ENCODE data around the gene DSCAM.

Gene DSCAM

GRCh38 chr21:40672602-40673001 lies 174.4 kb downstream of the DSCAM start:
- Histone ChIP-seq H3K9me3 (ENCODE audit: control insufficient read depth in 2 of 2, low read length in 2 of 2) (no peaks in the 10 kb centered on the region), H3K9ac (ENCODE audit: low read length in 2 of 2) (no peak overlapping the region)

GRCh38 chr21:40671716-40672115 lies 175.2 kb downstream of the DSCAM start:
- Histone ChIP-seq H3K27me3 (ENCODE audit: control insufficient read depth in 1 of 2, insufficient read depth in 2 of 2, low read length in 2 of 2) (no peaks in the 10 kb centered on the region), H3K9me3 (ENCODE audit: control insufficient read depth in 2 of 2, low read length in 2 of 2) (no peaks in the 10 kb centered on the region), H3K4me1 (ENCODE audit: control insufficient read depth, insufficient read depth, low read length) (no peaks in the 10 kb centered on the region), H3K9ac (ENCODE audit: low read length in 2 of 2) (no peak overlapping the region), H3K27ac (ENCODE audit: low read length) (no peak overlapping the region), H3K4me3 (ENCODE audit: low read length in 2 of 2) (no peak overlapping the region), H3K36me3 (ENCODE audit: control insufficient read depth in 2 of 2, insufficient read depth in 2 of 2, low read length in 2 of 2) (no peaks in the 10 kb centered on the region)

More at GRCh38 chr21:40672602-40673001, 174.4 kb downstream of the DSCAM start:
- no peak overlapping the region for H3K27ac ChIP-seq (ENCODE audit: low read length)
- H3K36me3 ChIP-seq (ENCODE audit: control insufficient read depth in 2 of 2, insufficient read depth in 2 of 2, low read length in 2 of 2): no peaks in the 10 kb centered on the region
- no peaks in the 10 kb centered on the region for H3K27me3 ChIP-seq (ENCODE audit: control insufficient read depth in 1 of 2, insufficient read depth in 2 of 2, low read length in 2 of 2)
- H3K4me1 ChIP-seq (ENCODE audit: control insufficient read depth, insufficient read depth, low read length): no peaks in the 10 kb centered on the region
- no peak overlapping the region for H3K4me3 ChIP-seq (ENCODE audit: low read length in 2 of 2)

- no peak overlapping the region for H3K27ac ChIP-seq (ENCODE audit: low read length)
- H3K4me3 ChIP-seq (ENCODE audit: low read length in 2 of 2): no peak overlapping the region
- H3K9ac ChIP-seq (ENCODE audit: low read length in 2 of 2): no peak overlapping the region
- H3K36me3 ChIP-seq (ENCODE audit: control insufficient read depth in 2 of 2, insufficient read depth in 2 of 2, low read length in 2 of 2): no peaks in the 10 kb centered on the region
- H3K4me1 ChIP-seq (ENCODE audit: control insufficient read depth, insufficient read depth, low read length): no peaks in the 10 kb centered on the region
- no peaks in the 10 kb centered on the region for H3K27me3 ChIP-seq (ENCODE audit: control insufficient read depth in 1 of 2, insufficient read depth in 2 of 2, low read length in 2 of 2)
- no peaks in the 10 kb centered on the region for H3K9me3 ChIP-seq (ENCODE audit: control insufficient read depth in 2 of 2, low read length in 2 of 2)
Observed at GRCh38 chr21:40668555-40669275, 178.2 kb downstream of the DSCAM start.

GRCh38 chr21:40667967-40668366 lies 179.0 kb downstream of the DSCAM start:
- Histone ChIP-seq H3K9me3 (ENCODE audit: control insufficient read depth in 2 of 2, low read length in 2 of 2) (no peaks in the 10 kb centered on the region), H3K9ac (ENCODE audit: low read length in 2 of 2) (no peak overlapping the region), H3K27ac (ENCODE audit: low read length) (no peak overlapping the region), H3K4me3 (ENCODE audit: low read length in 2 of 2) (no peak overlapping the region), H3K4me1 (ENCODE audit: control insufficient read depth, insufficient read depth, low read length) (no peaks in the 10 kb centered on the region), H3K36me3 (ENCODE audit: control insufficient read depth in 2 of 2, insufficient read depth in 2 of 2, low read length in 2 of 2) (no peaks in the 10 kb centered on the region), H3K27me3 (ENCODE audit: control insufficient read depth in 1 of 2, insufficient read depth in 2 of 2, low read length in 2 of 2) (no peaks in the 10 kb centered on the region)

GRCh38 chr21:40662889-40663288 lies 184.1 kb downstream of the DSCAM start:
- Histone ChIP-seq H3K9me3 (ENCODE audit: control insufficient read depth in 2 of 2, low read length in 2 of 2) (no peaks in the 10 kb centered on the region), H3K9ac (ENCODE audit: low read length in 2 of 2) (no peak overlapping the region), H3K4me1 (ENCODE audit: control insufficient read depth, insufficient read depth, low read length) (no peaks in the 10 kb centered on the region), H3K27me3 (ENCODE audit: control insufficient read depth in 1 of 2, insufficient read depth in 2 of 2, low read length in 2 of 2) (no peaks in the 10 kb centered on the region), H3K4me3 (ENCODE audit: low read length in 2 of 2) (no peak overlapping the region), H3K27ac (ENCODE audit: low read length) (no peak overlapping the region), H3K36me3 (ENCODE audit: control insufficient read depth in 2 of 2, insufficient read depth in 2 of 2, low read length in 2 of 2) (no peaks in the 10 kb centered on the region)

GRCh38 chr21:40660461-40660860 lies 186.5 kb downstream of the DSCAM start:
- no peak overlapping the region for H3K4me3 ChIP-seq (ENCODE audit: low read length in 2 of 2)
- no peak overlapping the region for H3K27ac ChIP-seq (ENCODE audit: low read length)
- H3K9ac ChIP-seq (ENCODE audit: low read length in 2 of 2): no peak overlapping the region
- H3K27me3 ChIP-seq (ENCODE audit: control insufficient read depth in 1 of 2, insufficient read depth in 2 of 2, low read length in 2 of 2): no peaks in the 10 kb centered on the region
- H3K9me3 ChIP-seq (ENCODE audit: control insufficient read depth in 2 of 2, low read length in 2 of 2): no peaks in the 10 kb centered on the region
- no peaks in the 10 kb centered on the region for H3K36me3 ChIP-seq (ENCODE audit: control insufficient read depth in 2 of 2, insufficient read depth in 2 of 2, low read length in 2 of 2)
- H3K4me1 ChIP-seq (ENCODE audit: control insufficient read depth, insufficient read depth, low read length): no peaks in the 10 kb centered on the region

GRCh38 chr21:40658311-40658710 lies 188.6 kb downstream of the DSCAM start:
- Histone ChIP-seq H3K36me3 (ENCODE audit: control insufficient read depth in 2 of 2, insufficient read depth in 2 of 2, low read length in 2 of 2) (no peaks in the 10 kb centered on the region), H3K9ac (ENCODE audit: low read length in 2 of 2) (no peak overlapping the region), H3K4me1 (ENCODE audit: control insufficient read depth, insufficient read depth, low read length) (no peaks in the 10 kb centered on the region), H3K4me3 (ENCODE audit: low read length in 2 of 2) (no peak overlapping the region), H3K27ac (ENCODE audit: low read length) (no peak overlapping the region), H3K9me3 (ENCODE audit: control insufficient read depth in 2 of 2, low read length in 2 of 2) (peaks cover 0 to 3% of the 10 kb centered on the region in 2 donors), H3K27me3 (ENCODE audit: control insufficient read depth in 1 of 2, insufficient read depth in 2 of 2, low read length in 2 of 2) (no peaks in the 10 kb centered on the region)

GRCh38 chr21:40652436-40652835 lies 194.5 kb downstream of the DSCAM start:
- Histone ChIP-seq H3K9me3 (ENCODE audit: control insufficient read depth in 2 of 2, low read length in 2 of 2) (peaks cover 3 to 6% of the 10 kb centered on the region in 2 donors), H3K4me3 (ENCODE audit: low read length in 2 of 2) (no peak overlapping the region), H3K9ac (ENCODE audit: low read length in 2 of 2) (no peak overlapping the region), H3K36me3 (ENCODE audit: control insufficient read depth in 2 of 2, insufficient read depth in 2 of 2, low read length in 2 of 2) (no peaks in the 10 kb centered on the region), H3K27me3 (ENCODE audit: control insufficient read depth in 1 of 2, insufficient read depth in 2 of 2, low read length in 2 of 2) (no peaks in the 10 kb centered on the region), H3K4me1 (ENCODE audit: control insufficient read depth, insufficient read depth, low read length) (no peaks in the 10 kb centered on the region), H3K27ac (ENCODE audit: low read length) (no peak overlapping the region)

- no peaks in the 10 kb centered on the region for H3K4me1 ChIP-seq (ENCODE audit: control insufficient read depth, insufficient read depth, low read length)
- H3K27me3 ChIP-seq (ENCODE audit: control insufficient read depth in 1 of 2, insufficient read depth in 2 of 2, low read length in 2 of 2): no peaks in the 10 kb centered on the region
- H3K9ac ChIP-seq (ENCODE audit: low read length in 2 of 2): no peak overlapping the region
- H3K27ac ChIP-seq (ENCODE audit: low read length): no peak overlapping the region
- H3K9me3 ChIP-seq (ENCODE audit: control insufficient read depth in 2 of 2, low read length in 2 of 2): peaks cover 3% of the 10 kb centered on the region in 2 donors
- H3K36me3 ChIP-seq (ENCODE audit: control insufficient read depth in 2 of 2, insufficient read depth in 2 of 2, low read length in 2 of 2): no peaks in the 10 kb centered on the region
- H3K4me3 ChIP-seq (ENCODE audit: low read length in 2 of 2): no peak overlapping the region
Observed at GRCh38 chr21:40647706-40648105, 199.3 kb downstream of the DSCAM start.

GRCh38 chr21:40646651-40647050 lies 200.3 kb downstream of the DSCAM start:
- Histone ChIP-seq H3K4me3 (ENCODE audit: low read length in 2 of 2) (no peak overlapping the region), H3K9ac (ENCODE audit: low read length in 2 of 2) (no peak overlapping the region), H3K27me3 (ENCODE audit: control insufficient read depth in 1 of 2, insufficient read depth in 2 of 2, low read length in 2 of 2) (no peaks in the 10 kb centered on the region), H3K9me3 (ENCODE audit: control insufficient read depth in 2 of 2, low read length in 2 of 2) (peaks cover 3% of the 10 kb centered on the region in 2 donors), H3K27ac (ENCODE audit: low read length) (no peak overlapping the region), H3K36me3 (ENCODE audit: control insufficient read depth in 2 of 2, insufficient read depth in 2 of 2, low read length in 2 of 2) (no peaks in the 10 kb centered on the region), H3K4me1 (ENCODE audit: control insufficient read depth, insufficient read depth, low read length) (no peaks in the 10 kb centered on the region)

GRCh38 chr21:40641042-40641441 lies 205.9 kb downstream of the DSCAM start:
- H3K27me3 ChIP-seq (ENCODE audit: control insufficient read depth in 1 of 2, insufficient read depth in 2 of 2, low read length in 2 of 2): peaks cover 2 to 4% of the 10 kb centered on the region in 2 donors
- no peak overlapping the region for H3K9ac ChIP-seq (ENCODE audit: low read length in 2 of 2)
- H3K36me3 ChIP-seq (ENCODE audit: control insufficient read depth in 2 of 2, insufficient read depth in 2 of 2, low read length in 2 of 2): no peaks in the 10 kb centered on the region
- H3K27ac ChIP-seq (ENCODE audit: low read length): no peak overlapping the region
- no peak overlapping the region for H3K4me3 ChIP-seq (ENCODE audit: low read length in 2 of 2)
- H3K4me1 ChIP-seq (ENCODE audit: control insufficient read depth, insufficient read depth, low read length): no peaks in the 10 kb centered on the region
- no peaks in the 10 kb centered on the region for H3K9me3 ChIP-seq (ENCODE audit: control insufficient read depth in 2 of 2, low read length in 2 of 2)
